NCI-H187 treated with DMSO at 0.1 percent for 48 hours (cell line): Measurements from ENCODE around the gene FOXA3.
"Not testable (repeated sequence)": the region's sequence is repeated elsewhere in the genome, so short reads cannot be mapped to it uniquely, and the experiment has no call there.

ENCODE experiments used
- DNase-seq: peaks from one replicate; lab custom pipeline; 2025; lab: John Stamatoyannopoulos, UW

The FOXA3 gene

GRCh38 chr19:45890877-45891276, 26.8 kb downstream of the FOXA3 start:
- no peak for DNase-seq

- DNase-seq: no peak
Measured at GRCh38 chr19:45895519-45895972, 31.4 kb downstream of the FOXA3 start.

GRCh38 chr19:45895983-45896599, 32.0 kb downstream of the FOXA3 start:
- not testable (repeated sequence) for DNase-seq

DNA sequence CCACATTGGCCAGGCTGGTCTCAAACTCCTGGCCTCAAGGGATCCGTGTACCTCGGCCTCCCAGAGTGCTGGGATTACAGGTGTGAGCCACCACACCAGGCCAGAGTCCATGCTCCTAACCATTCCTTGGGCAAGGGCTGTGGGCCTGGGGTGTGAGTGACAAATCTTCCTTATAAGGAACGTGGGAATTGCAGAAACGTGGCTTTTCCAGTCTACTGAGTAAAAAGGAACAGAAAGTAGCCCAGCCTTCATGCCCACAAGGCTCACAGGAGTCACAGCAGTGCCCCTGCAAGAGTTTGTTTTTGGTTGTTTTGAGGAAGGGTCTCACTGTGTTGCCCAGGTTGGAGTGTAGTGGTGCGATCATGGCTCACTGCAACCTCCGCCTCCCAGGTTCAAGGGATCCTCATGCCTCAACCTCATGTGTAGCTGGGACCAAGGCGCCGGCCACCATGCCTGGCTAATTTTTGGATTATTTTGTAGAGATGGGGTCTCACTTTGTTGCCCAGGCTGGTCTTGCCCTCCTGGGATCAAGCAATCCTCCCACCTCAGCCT, 33.2 kb downstream of the FOXA3 start:
- DNase-seq: no peak

GRCh38 chr19:45899253-45899652, 35.1 kb downstream of the FOXA3 start:
- no peak for DNase-seq

- DNase-seq: no peak
Measured at GRCh38 chr19:45899919-45900589, 35.9 kb downstream of the FOXA3 start.

- DNase-seq: no peak
Measured at GRCh38 chr19:45900738-45901431, 36.8 kb downstream of the FOXA3 start.

DNA sequence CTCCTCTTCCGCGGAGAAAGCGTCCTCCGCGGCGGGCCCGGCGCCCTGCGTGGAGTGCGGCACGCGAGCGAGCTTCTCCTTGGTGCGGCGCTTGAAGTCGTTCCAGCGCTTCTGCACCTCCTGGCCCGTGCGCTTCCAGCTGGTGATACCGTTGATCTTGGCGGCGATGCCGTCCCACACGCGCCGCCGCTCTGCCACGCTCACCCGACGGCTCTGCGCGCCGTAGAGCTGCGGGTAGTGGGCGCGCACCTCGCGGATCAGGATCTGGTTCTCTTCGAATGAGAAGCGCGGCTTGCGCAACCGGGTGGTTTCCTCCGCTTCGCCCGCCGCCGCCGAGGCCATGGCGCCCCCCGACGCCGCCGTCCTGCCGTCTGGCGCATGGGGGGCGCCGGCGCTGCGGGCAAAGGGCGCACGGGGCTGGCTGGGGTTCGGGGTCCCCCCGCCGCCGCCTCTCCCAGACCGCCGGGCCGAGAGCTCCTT, 37.3 kb downstream of the FOXA3 start:
- DNase-seq: no peak

DNA sequence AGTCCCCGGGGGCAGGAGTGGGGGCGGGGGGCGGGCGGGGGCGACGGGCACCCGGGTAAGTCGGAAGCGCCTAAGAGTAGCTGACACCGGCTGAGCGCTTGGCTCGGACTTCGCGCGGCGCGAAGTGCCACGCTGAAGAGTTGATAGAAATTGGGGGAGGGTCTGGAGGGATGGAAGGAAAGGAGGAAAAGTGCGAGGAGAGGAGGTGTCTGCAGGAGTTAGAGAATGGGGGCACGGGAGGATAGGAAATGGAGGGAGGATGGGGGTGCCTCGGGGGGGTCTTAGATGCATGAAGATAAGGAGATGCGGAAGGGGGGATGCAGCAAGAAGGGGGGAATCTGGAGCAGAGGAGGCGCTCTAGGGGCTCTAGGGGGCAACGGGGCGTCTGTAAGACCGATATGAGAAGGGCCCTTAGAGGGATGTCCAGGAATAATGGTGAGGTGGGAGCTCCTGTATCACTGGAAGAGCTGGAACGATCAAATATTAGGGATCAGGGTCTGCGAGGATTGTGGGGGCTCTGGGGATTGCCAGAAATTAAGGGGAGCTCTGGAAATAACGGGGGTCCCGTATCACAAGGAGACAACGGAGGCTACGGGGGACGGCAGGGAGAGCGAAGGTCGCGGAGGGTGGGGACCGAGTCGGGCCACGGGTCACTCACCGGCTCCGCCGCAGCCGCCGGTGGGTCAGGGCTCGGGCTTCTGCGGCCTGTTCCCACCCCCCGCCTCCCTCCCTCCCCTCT, 38.0 kb downstream of the FOXA3 start, which contains the start of gene MYPOP:
TSS of gene MYPOP (minus strand) at position 702 of the 739 bp plus-strand sequence. CDS start 840 bp downstream, outside the sequence.
- no peak for DNase-seq

- DNase-seq: peak; percentile 86
Measured at GRCh38 chr19:45902651-45903625, 38.8 kb downstream of the FOXA3 start.

DNA sequence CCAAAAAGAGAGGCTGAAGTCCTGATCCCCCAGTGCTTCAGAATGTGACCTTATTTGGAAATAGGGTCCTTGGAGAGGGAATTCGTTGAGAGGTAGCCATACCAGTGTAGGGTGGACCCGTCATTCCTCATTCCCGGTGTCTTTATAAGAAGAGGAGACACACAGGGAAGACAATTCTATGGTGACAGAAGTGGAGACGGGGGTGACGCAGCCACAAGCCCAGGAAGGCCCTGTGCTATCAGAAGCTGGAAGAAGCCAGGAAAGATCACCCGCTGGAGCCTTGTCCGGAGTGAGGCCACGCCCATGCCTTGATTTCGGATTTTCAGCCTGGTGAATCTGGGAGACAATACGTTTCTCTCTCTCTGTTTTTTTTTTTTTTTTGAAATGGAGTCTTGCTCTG, 40.9 kb downstream of the FOXA3 start:
- no peak for DNase-seq

GRCh38 chr19:45906221-45906620, 42.1 kb downstream of the FOXA3 start:
- no peak for DNase-seq

DNA sequence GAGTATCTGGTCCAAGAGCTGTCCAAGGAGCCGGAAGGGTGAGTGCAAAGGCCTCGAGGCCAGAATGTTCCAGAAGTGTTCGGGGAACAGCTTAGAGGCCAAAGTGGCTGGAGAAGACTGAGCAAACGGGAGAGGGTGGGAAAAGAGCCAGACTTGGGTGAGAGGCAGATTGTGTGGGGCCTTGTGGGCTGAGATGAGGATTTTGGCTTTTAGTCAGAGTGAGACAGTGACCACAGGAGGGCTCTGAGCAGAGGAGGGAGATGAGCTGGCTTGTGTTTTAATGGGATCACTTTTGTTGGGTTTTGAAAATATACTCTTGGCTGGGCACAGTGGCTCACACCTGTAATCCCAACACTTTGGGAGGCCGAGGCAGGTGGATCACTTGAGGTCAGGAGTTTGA, 44.8 kb downstream of the FOXA3 start:
- no peak for DNase-seq

- no peak for DNase-seq
Measured at GRCh38 chr19:45911291-45911690, 47.2 kb downstream of the FOXA3 start.

GRCh38 chr19:45913874-45914830, 50.0 kb downstream of the FOXA3 start, which contains the start of gene NANOS2:
NANOS2 (minus strand) TSS chr19:45914778; CDS start chr19:45914693, 85 bp downstream.
- DNase-seq: no peak

DNA sequence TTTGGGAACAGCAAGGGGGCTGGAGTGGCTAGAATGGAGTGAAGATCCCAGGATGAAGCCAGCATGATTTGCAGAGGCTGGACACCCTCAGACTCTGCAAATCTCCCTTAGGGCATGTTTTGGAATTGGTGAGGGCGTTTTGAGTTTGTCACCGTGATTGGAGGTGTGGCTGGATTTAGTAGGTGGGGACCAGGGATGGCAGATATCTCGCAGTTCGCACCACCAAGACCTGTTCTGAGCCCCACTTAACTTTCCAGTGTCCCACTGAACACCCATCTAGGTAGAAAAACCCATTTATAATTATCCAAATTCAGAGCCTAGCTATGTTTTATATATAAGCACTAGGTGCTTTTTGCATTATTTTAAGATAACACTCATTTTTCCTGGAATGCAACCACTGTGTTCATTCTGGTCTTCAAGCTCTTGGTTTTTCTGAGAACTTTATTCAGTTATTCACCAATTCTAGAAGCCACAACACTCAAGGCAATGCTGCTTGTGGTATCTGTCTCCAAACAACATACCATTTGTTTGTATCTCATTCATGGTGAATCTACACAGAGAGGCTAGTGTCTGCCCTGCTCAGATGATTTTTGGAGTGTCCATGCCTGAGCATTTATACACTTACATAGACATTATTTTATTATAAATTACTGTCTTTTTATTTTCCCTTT, 53.4 kb downstream of the FOXA3 start:
- no peak for DNase-seq

DNA sequence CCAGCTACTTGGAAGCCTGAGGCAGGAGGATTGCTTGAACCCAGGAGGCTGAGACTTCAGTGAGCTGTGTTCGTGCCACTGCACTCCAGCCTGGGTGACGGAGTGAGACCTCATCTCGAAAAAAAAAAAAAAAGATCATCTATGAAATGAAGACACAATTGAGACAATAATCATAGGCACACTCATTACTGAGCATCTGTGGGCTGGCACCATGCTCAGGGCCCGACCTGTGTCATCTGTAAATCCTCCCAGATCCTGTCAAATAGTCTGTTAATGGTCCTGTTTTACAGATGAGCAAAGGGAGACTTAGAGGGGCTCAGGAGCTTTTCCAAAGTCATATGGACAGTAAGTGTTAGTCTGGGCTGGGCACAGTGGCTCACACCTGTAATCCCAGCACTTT, 54.6 kb downstream of the FOXA3 start:
- no peak for DNase-seq

DNA sequence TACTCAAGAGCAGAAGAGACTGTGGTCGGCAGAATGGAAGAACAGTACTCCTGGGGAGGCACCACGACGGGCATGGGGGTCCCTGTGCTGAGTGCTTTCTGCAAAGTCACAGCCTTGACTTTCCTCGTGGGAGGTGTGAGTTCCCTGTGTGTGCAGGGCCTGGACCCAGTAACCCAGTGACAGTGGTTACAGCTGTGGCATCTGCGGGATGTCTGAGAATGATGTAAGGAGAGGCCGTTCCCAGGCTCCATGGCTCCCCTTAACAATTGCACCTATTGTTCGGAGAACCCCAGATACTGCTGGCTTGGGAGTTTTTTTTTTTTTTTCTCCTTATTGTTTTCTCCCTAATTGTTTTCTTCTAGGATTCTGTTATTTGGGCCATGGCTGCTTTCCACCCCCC, 55.6 kb downstream of the FOXA3 start:
- no peak for DNase-seq

DNA sequence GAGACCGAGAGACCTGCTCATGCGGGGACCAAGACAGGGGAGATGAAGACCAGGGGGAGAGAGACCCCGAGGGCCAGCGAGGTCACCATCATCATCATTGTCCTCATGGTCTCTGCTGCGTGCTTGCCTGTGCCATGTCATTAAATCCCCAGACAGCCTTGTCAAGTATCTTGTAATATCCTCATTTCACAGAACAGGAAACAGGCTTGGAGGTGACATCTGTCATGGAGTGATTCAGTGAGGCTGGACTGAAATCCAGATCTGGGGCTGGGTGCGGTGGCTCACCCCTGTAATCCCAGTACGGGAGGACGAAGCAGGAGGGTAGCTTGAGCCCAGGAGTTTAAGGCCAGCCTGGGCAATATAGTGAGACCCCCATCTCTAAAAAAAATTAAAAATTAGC, 56.3 kb downstream of the FOXA3 start:
- no peak for DNase-seq
